Neutrophil (primary cell): ENCODE measurements around the gene BMP10.

ENCODE experiments used
- H3K27ac ChIP-seq: fragments of 200-600 bp; sonication (generic); 2 replicates; pipeline ENCODE4 v1.5.1; 2016; ENCODE audit warnings: mild to moderate bottlenecking, moderate library complexity
- H3K27me3 ChIP-seq: fragments of 200-600 bp; sonication (generic); 2 replicates; pipeline ENCODE4 v1.6.0; 2016; ENCODE audit warnings: mild to moderate bottlenecking
- H3K36me3 ChIP-seq: fragments of 200-600 bp; sonication (generic); 2 replicates; pipeline ENCODE4 v1.5.1; 2017
- H3K4me1 ChIP-seq, 2 experiments: fragments of 200-600 bp in 1 of 2; sonication (generic) in 1 of 2; 1 replicate in 1 of 2; 2 replicates in 1 of 2; pipeline versions ENCODE4 v1.5.1 to v1.6.1; 2013 to 2016; ENCODE audit warnings: low read depth in 1 of 2, low read length in 1 of 2, mild to moderate bottlenecking in 1 of 2, moderate library complexity in 1 of 2; ENCODE audit not compliant: control insufficient read depth in 1 of 2, insufficient read depth in 1 of 2
- H3K4me3 ChIP-seq, 2 experiments: fragments of 200-600 bp in 1 of 2; sonication (generic) in 1 of 2; 1 replicate in 1 of 2; 2 replicates in 1 of 2; pipeline ENCODE4 v1.5.1; 2013 to 2016; ENCODE audit warnings: low read depth in 1 of 2, low read length in 1 of 2, mild to moderate bottlenecking in 1 of 2, moderate library complexity in 1 of 2
- H3K9me3 ChIP-seq: fragments of 200-600 bp; sonication (generic); 2 replicates; pipeline ENCODE4 v1.5.1; 2016
- TF ChIP-seq, protein P1 (sequence below): fragments of 200-600 bp; sonication (generic); IDR thresholded peaks from 2 replicates; pipeline ENCODE4 v1.5.1; 2016; ENCODE audit warnings: antibody characterized with exemption

Gene BMP10

GRCh38 chr2:68822207-68822872 is 48.9 kb downstream of the BMP10 start:
- Histone ChIP-seq H3K27ac (peak overlapping the region; percentile 98), H3K4me1 (peaks cover 8 to 13% of the 10 kb centered on the region in 2 experiments), H3K36me3 (peaks cover 100% of the 10 kb centered on the region), H3K9me3 (peaks cover 7% of the 10 kb centered on the region), H3K27me3 (no peaks in the 10 kb centered on the region), H3K4me3 (no peak overlapping the region)
- TF ChIP-seq, protein P1, sequence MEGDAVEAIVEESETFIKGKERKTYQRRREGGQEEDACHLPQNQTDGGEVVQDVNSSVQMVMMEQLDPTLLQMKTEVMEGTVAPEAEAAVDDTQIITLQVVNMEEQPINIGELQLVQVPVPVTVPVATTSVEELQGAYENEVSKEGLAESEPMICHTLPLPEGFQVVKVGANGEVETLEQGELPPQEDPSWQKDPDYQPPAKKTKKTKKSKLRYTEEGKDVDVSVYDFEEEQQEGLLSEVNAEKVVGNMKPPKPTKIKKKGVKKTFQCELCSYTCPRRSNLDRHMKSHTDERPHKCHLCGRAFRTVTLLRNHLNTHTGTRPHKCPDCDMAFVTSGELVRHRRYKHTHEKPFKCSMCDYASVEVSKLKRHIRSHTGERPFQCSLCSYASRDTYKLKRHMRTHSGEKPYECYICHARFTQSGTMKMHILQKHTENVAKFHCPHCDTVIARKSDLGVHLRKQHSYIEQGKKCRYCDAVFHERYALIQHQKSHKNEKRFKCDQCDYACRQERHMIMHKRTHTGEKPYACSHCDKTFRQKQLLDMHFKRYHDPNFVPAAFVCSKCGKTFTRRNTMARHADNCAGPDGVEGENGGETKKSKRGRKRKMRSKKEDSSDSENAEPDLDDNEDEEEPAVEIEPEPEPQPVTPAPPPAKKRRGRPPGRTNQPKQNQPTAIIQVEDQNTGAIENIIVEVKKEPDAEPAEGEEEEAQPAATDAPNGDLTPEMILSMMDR = no peak

DNA sequence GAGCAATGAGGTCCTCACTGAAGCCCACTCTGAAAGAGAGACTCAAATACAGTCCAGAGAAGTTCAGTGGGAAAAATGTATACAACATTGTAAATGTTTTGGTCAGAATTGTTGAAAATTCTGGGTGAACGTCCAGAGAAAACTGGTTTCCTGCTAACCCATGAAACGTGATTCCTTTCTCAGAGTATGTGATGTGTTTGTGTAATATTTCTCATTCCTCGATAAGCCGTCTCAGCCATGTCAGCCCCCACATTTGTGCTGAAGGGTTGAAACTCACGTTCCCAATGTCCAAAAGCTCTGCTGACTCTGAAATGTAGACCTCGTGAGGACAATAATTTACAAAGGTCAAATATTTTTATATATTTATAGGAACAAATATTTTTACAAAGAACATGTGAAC is 51.6 kb downstream of the BMP10 start:
- H3K9me3 ChIP-seq = peaks cover 7% of the 10 kb centered on the region
- H3K27ac ChIP-seq = peak overlapping the region; percentile 76
- H3K36me3 ChIP-seq = peaks cover 100% of the 10 kb centered on the region
- H3K27me3 ChIP-seq = no peaks in the 10 kb centered on the region
- no peak overlapping the region for H3K4me3 ChIP-seq
- TF ChIP-seq, protein P1 = no peak
- peaks cover 13 to 33% of the 10 kb centered on the region in 2 experiments for H3K4me1 ChIP-seq

DNA sequence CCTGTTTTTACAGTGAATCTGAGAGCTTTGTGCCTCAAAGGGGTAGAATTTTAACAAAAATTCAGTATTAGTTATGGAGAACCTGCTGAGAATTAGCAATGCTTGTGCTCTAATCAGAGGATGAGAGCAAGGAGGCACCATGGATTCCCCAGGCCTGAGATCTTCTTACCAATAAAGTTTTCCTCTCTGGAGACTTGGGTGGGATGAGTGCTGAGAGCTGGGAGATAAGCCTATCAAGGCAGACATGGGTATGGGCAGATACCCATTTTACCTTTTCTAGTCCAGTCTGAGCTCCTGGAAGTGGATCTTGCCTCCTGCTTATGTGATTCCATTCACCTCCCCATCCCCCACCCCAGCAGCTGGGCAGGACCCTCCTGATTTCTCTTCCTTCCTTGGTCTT is 53.9 kb downstream of the BMP10 start:
- peak overlapping the region; percentile 76 for H3K27ac ChIP-seq
- TF ChIP-seq, protein P1 = no peak
- peaks cover 100% of the 10 kb centered on the region for H3K36me3 ChIP-seq

More for the DNA sequence above, 53.9 kb downstream of the BMP10 start:
- Histone ChIP-seq H3K4me1 (peaks cover 13 to 33% of the 10 kb centered on the region in 2 experiments), H3K9me3 (peaks cover 7% of the 10 kb centered on the region), H3K4me3 (peak overlapping the region in 1 of 2 experiments; percentile 2), H3K27me3 (no peaks in the 10 kb centered on the region)
